Measurements from ENCODE around the gene PCBP1.

PCBP1 gene

GRCh38 chr2:70081221-70081620, 6.1 kb upstream of the PCBP1 start:
- TF ChIP-seq EGR1 (IDR thresholded peaks at IDR 0.05) = no peak

- TF ChIP-seq EGR1 (IDR thresholded peaks at IDR 0.05) (no peak), FOXM1 (IDR thresholded peaks at IDR 0.05; ENCODE audit: borderline replicate concordance, low read depth) (no peak), TEAD4 (IDR thresholded peaks at IDR 0.05) (no peak), EP300 (IDR thresholded peaks at IDR 0.05; ENCODE audit: borderline replicate concordance) (no peak), RAD21 (IDR thresholded peaks at IDR 0.05; ENCODE audit: low read depth) (no peak), USF1 (IDR thresholded peaks at IDR 0.05) (no peak), MAX (IDR thresholded peaks at IDR 0.05) (no peak), REST (IDR thresholded peaks at IDR 0.05; ENCODE audit: low read depth) (no peak), NFIC (IDR thresholded peaks at IDR 0.05) (no peak), TAF1 (IDR thresholded peaks at IDR 0.05; ENCODE audit: low read depth) (no peak), CREB1 (IDR thresholded peaks at IDR 0.05; ENCODE audit: low read depth) (no peak), CEBPB (IDR thresholded peaks at IDR 0.05) (no peak)
Observed at GRCh38 chr2:70083344-70084156, 3.7 kb upstream of the PCBP1 start.

GRCh38 chr2:70084973-70085710, 2.1 kb upstream of the PCBP1 start:
- no peak for TF ChIP-seq TEAD4 (IDR thresholded peaks at IDR 0.05)
- no peak for TF ChIP-seq CREB1 (IDR thresholded peaks at IDR 0.05; ENCODE audit: low read depth)
- peak; percentile 24; the same call in 1 of the 2 replicates for TF ChIP-seq TAF1 (IDR thresholded peaks at IDR 0.05; ENCODE audit: low read depth)

GRCh38 chr2:70085711-70086277, 1.5 kb upstream of the PCBP1 start:
- no peak for TF ChIP-seq EGR1 (IDR thresholded peaks at IDR 0.05)
- peak; percentile 97 for TF ChIP-seq MAX (IDR thresholded peaks at IDR 0.05)
- peak; percentile 67; the same call in 1 of the 2 replicates for TF ChIP-seq USF1 (IDR thresholded peaks at IDR 0.05)
- TF ChIP-seq TEAD4 (IDR thresholded peaks at IDR 0.05) = peak; percentile 58; the same call in 1 of the 2 replicates

- no peak for TF ChIP-seq ZBTB7A (IDR thresholded peaks at IDR 0.05; ENCODE audit: low read depth)
- TF ChIP-seq NFIC (IDR thresholded peaks at IDR 0.05) = no peak
- TF ChIP-seq REST (IDR thresholded peaks at IDR 0.05; ENCODE audit: low read depth) = no peak; the same call in 1 of the 2 replicates
- TF ChIP-seq FOXM1 (IDR thresholded peaks at IDR 0.05; ENCODE audit: borderline replicate concordance, low read depth) = peak; percentile 29; the same call in 1 of the 2 replicates
- peak; percentile 56; the same call in 1 of the 2 replicates for TF ChIP-seq TCF12 (IDR thresholded peaks at IDR 0.05; ENCODE audit: low read depth)
- TF ChIP-seq CEBPB (IDR thresholded peaks at IDR 0.05) = peak; percentile 88
- peak; percentile 77 for TF ChIP-seq EGR1 (IDR thresholded peaks at IDR 0.05)
- TF ChIP-seq YY1 (IDR thresholded peaks at IDR 0.05; ENCODE audit: low read depth) = peak; percentile 98
- TF ChIP-seq TEAD4 (IDR thresholded peaks at IDR 0.05) = no peak; the same call in 1 of the 2 replicates
- TF ChIP-seq EP300 (IDR thresholded peaks at IDR 0.05; ENCODE audit: borderline replicate concordance) = 0 out of 2 replicates have a peak, but pooled peaks have one; percentile 17
- peak; percentile 89 for TF ChIP-seq TAF1 (IDR thresholded peaks at IDR 0.05; ENCODE audit: low read depth)
- no peak for TF ChIP-seq RAD21 (IDR thresholded peaks at IDR 0.05; ENCODE audit: low read depth)
Observed at GRCh38 chr2:70086278-70086837, 919 bp upstream of the PCBP1 start.
